ENCODE data around the gene MYCT1. TPM values are rescaled to one million over a fixed set of nuclear protein-coding genes. Genes with fewer than 3 reads are reported as not detected.

MYCT1 gene
- total and polyA plus RNA-seq, 4 donors: 3.6 to 9.1 (median 4.3) TPM

- Histone ChIP-seq H3K27ac (ENCODE audit: low read depth in 1 of 2, low read length in 2 of 2) (no peak overlapping the region), H3K9ac (ENCODE audit: low read depth in 1 of 2, low read length in 2 of 2) (peak overlapping the region in 1 of 2 donors; percentile 47), H3K4me1 (ENCODE audit: control insufficient read depth in 4 of 4, insufficient read depth in 4 of 4, low read length in 3 of 4) (no peaks in the 10 kb centered on the region), H3K27me3 (ENCODE audit: control insufficient read depth in 4 of 4, insufficient read depth in 4 of 4, low read length in 3 of 4) (no peaks in the 10 kb centered on the region), H3K4me3 (ENCODE audit: low read depth in 1 of 3, low read length in 3 of 3) (no peak overlapping the region), H3K9me3 (ENCODE audit: control insufficient read depth in 4 of 4, low read length in 3 of 4) (no peaks in the 10 kb centered on the region), H3K36me3 (ENCODE audit: control insufficient read depth in 4 of 4, insufficient read depth in 3 of 4, low read depth in 1 of 4, low read length in 3 of 4) (no peaks in the 10 kb centered on the region)
- TF ChIP-seq FOXA2 (IDR thresholded peaks at IDR 0.05) (no peak), CTCF (IDR thresholded peaks at IDR 0.05; ENCODE audit: low read depth, low read length, missing input control) (no peak), EGR1 (IDR thresholded peaks at IDR 0.05; ENCODE audit: low read depth in 2 of 2) (no peak), TAF1 (conservative IDR thresholded peaks at IDR 0.05) (no peak), HNF4G (IDR thresholded peaks at IDR 0.05) (no peak), FOXA1 (IDR thresholded peaks at IDR 0.05) (no peak), HNF4A (conservative IDR thresholded peaks at IDR 0.05) (no peak), ZBTB33 (IDR thresholded peaks at IDR 0.05) (no peak), JUND (IDR thresholded peaks at IDR 0.05) (no peak), NR2F2 (IDR thresholded peaks at IDR 0.05) (no peak), RXRA (IDR thresholded peaks at IDR 0.05) (no peak)
- TF ChIP-seq, protein P1, sequence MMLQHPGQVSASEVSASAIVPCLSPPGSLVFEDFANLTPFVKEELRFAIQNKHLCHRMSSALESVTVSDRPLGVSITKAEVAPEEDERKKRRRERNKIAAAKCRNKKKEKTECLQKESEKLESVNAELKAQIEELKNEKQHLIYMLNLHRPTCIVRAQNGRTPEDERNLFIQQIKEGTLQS (IDR thresholded peaks at IDR 0.05): no peak
- TF ChIP-seq, protein P2, sequence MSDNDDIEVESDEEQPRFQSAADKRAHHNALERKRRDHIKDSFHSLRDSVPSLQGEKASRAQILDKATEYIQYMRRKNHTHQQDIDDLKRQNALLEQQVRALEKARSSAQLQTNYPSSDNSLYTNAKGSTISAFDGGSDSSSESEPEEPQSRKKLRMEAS (IDR thresholded peaks at IDR 0.05): no peak
- TF ChIP-seq, protein P3, sequence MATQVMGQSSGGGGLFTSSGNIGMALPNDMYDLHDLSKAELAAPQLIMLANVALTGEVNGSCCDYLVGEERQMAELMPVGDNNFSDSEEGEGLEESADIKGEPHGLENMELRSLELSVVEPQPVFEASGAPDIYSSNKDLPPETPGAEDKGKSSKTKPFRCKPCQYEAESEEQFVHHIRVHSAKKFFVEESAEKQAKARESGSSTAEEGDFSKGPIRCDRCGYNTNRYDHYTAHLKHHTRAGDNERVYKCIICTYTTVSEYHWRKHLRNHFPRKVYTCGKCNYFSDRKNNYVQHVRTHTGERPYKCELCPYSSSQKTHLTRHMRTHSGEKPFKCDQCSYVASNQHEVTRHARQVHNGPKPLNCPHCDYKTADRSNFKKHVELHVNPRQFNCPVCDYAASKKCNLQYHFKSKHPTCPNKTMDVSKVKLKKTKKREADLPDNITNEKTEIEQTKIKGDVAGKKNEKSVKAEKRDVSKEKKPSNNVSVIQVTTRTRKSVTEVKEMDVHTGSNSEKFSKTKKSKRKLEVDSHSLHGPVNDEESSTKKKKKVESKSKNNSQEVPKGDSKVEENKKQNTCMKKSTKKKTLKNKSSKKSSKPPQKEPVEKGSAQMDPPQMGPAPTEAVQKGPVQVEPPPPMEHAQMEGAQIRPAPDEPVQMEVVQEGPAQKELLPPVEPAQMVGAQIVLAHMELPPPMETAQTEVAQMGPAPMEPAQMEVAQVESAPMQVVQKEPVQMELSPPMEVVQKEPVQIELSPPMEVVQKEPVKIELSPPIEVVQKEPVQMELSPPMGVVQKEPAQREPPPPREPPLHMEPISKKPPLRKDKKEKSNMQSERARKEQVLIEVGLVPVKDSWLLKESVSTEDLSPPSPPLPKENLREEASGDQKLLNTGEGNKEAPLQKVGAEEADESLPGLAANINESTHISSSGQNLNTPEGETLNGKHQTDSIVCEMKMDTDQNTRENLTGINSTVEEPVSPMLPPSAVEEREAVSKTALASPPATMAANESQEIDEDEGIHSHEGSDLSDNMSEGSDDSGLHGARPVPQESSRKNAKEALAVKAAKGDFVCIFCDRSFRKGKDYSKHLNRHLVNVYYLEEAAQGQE (IDR thresholded peaks at IDR 0.05): no peak
- no peak for DNase-seq (ENCODE audit: low spot score)
- WGBS: 46% methylated on average over 5 of the region's 5 CpGs
These were observed 2.7 kb downstream of the MYCT1 start for GRCh38 chr6:152700427-152700826.

GRCh38 chr6:152701081-152701862 lies 3.6 kb downstream of the MYCT1 start:
- TF ChIP-seq, protein P2 (IDR thresholded peaks at IDR 0.05): no peak
- TF ChIP-seq CTCF (IDR thresholded peaks at IDR 0.05; ENCODE audit: low read depth, low read length, missing input control): no peak
- no peak for TF ChIP-seq ZBTB33 (IDR thresholded peaks at IDR 0.05)
- no peak for TF ChIP-seq FOXA2 (IDR thresholded peaks at IDR 0.05)
- TF ChIP-seq, protein P1 (IDR thresholded peaks at IDR 0.05): no peak
- no peak for TF ChIP-seq SP1 (IDR thresholded peaks at IDR 0.05)
- no peak for TF ChIP-seq YY1 (IDR thresholded peaks at IDR 0.05)
- no peak for TF ChIP-seq FOXA1 (IDR thresholded peaks at IDR 0.05)
- no peak for TF ChIP-seq TAF1 (conservative IDR thresholded peaks at IDR 0.05)
- 39% methylated on average over 7 of the region's 7 CpGs for WGBS
- H3K27me3 ChIP-seq (ENCODE audit: control insufficient read depth in 4 of 4, insufficient read depth in 4 of 4, low read length in 3 of 4): no peaks in the 10 kb centered on the region
- H3K36me3 ChIP-seq (ENCODE audit: control insufficient read depth in 4 of 4, insufficient read depth in 3 of 4, low read depth in 1 of 4, low read length in 3 of 4): no peaks in the 10 kb centered on the region
- DNase-seq (ENCODE audit: low spot score): no peak
- H3K4me3 ChIP-seq (ENCODE audit: low read depth in 1 of 3, low read length in 3 of 3): no peak overlapping the region
- no peak overlapping the region for H3K9ac ChIP-seq (ENCODE audit: low read depth in 1 of 2, low read length in 2 of 2)
- H3K4me1 ChIP-seq (ENCODE audit: control insufficient read depth in 4 of 4, insufficient read depth in 4 of 4, low read length in 3 of 4): no peaks in the 10 kb centered on the region
- H3K9me3 ChIP-seq (ENCODE audit: control insufficient read depth in 4 of 4, low read length in 3 of 4): no peaks in the 10 kb centered on the region
- H3K27ac ChIP-seq (ENCODE audit: low read depth in 1 of 2, low read length in 2 of 2): peak overlapping the region in 1 of 2 donors; percentile 23

Data from liver (tissue), 9 donors.